Measurements from ENCODE around the gene CPZ. TPM values are rescaled to one million over a fixed set of nuclear protein-coding genes. Genes with fewer than 3 reads are reported as not detected.

Gene CPZ
- total RNA-seq, 1 donor from 2014 or later, result not detected

DNA sequence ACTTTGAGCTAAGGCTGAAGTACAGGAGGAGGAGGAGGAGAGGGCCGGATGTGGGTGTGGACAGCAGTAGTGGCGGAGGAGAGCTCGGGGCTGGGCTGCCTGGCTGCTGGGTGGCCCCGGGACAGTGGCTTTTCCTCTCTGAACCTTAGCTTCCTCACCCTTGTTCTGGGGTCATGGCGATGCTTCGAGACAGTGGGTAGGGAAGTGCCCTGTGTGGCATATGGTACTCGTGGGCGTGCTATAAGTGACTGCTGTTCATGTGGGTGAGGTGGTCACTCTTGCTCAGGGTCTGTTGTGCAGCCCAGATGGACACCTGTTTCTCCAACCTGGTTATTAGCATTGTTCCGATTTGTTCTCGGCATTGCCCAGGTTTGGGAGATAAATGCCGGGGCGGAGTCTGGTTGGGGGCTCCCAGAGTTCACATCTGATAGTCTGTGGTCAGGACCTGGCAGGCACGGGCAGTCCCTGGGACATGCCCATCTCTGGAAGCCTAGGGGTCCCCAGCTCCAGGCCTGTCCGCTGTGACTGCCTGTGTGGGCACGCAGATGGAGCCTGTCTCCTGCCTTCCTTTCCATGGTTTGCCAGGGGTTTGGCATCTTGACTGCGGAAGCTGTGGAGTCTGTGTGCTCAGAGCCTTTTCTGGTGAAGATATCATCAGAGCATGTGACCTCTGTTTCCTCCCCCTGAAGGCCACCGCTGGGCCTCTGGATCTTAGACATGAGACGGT lies 4.9 kb upstream of the CPZ start:
- Mint-ChIP-seq H3K27ac (ENCODE audit: unreplicated experiment) (no peak overlapping the region), H3K9me3 (no peaks in the 10 kb centered on the region), H3K4me1 (no peaks in the 10 kb centered on the region), H3K4me3 (no peak overlapping the region), H3K36me3 (ENCODE audit: low read depth) (no peaks in the 10 kb centered on the region), H3K27me3 (ENCODE audit: low read depth) (peaks cover 90% of the 10 kb centered on the region)
- no peak for TF ChIP-seq CTCF (conservative IDR thresholded peaks at IDR 0.05)
- DNase-seq (ENCODE audit: low read depth, low spot score), result no peak

GRCh38 chr4:8588196-8588470 lies 4.4 kb upstream of the CPZ start:
- Mint-ChIP-seq H3K27ac (ENCODE audit: unreplicated experiment) (no peak overlapping the region), H3K36me3 (ENCODE audit: low read depth) (no peaks in the 10 kb centered on the region), H3K4me3 (no peak overlapping the region), H3K9me3 (no peaks in the 10 kb centered on the region), H3K27me3 (ENCODE audit: low read depth) (peaks cover 90% of the 10 kb centered on the region), H3K4me1 (no peaks in the 10 kb centered on the region)
- TF ChIP-seq CTCF (conservative IDR thresholded peaks at IDR 0.05), result no peak
- no peak for DNase-seq (ENCODE audit: low read depth, low spot score)

DNA sequence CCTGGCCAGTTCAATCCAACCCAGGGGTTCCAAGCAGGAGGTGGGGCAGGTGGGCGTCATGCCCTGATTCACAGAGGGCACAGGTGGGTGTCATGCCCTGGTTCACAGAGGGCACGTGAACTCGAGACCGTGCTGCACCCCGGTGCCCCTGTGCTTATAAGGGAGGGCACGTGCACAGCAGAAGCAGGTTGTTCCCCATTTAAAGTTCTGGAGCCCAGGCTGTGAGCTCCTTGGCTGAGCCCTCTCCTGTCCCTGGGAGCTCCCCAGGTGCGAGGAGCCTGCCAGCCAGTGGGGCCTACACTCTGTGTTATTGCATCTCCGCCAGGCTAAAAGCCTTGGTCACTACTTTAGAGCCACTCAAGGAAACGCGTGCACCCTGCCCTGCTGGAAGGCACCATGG lies 3.2 kb upstream of the CPZ start:
- H3K4me3 Mint-ChIP-seq, result no peak overlapping the region
- H3K27ac Mint-ChIP-seq (ENCODE audit: unreplicated experiment), result no peak overlapping the region
- H3K27me3 Mint-ChIP-seq (ENCODE audit: low read depth), result peaks cover 92% of the 10 kb centered on the region
- H3K36me3 Mint-ChIP-seq (ENCODE audit: low read depth), result no peaks in the 10 kb centered on the region
- peaks cover 2% of the 10 kb centered on the region for H3K4me1 Mint-ChIP-seq
- no peak for TF ChIP-seq CTCF (conservative IDR thresholded peaks at IDR 0.05)
- no peak for DNase-seq (ENCODE audit: low read depth, low spot score)
- H3K9me3 Mint-ChIP-seq, result no peaks in the 10 kb centered on the region

DNA sequence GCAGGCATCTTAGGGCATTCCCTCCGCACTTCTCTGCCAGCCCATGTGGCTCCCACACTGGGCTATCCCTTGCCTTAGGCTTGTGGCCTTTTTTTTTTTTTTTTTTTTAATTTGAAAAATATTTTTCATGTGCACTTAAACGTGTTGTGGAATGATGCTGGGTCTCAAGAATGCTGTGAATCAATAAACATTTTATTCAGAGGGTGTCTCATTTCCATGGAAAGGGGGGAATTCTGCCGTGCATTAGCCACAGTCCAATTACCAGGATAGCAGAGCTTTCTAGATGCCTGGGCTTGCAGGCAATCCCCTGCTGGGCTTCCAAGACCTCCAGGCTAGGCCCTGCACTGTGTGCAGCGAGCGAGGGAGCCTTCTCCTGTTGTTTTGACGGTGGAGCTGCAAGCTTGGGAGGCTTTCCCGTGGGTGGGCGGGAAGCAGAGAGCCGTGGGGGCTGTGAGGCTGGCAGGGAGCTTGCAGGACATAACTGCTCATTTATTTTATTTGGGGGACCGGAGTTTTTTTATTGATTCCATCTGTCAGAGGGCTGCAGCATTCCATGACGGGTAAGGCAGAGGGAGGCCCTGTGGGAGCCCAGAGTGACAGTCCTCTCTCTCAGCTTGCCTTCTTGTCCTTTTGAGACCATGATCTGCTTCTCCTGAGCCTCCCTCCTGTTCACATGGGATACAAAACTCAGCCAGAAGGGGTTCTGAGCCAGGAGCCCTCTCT lies 2.6 kb upstream of the CPZ start:
- Mint-ChIP-seq H3K9me3 (no peaks in the 10 kb centered on the region), H3K27ac (ENCODE audit: unreplicated experiment) (no peak overlapping the region), H3K36me3 (ENCODE audit: low read depth) (no peaks in the 10 kb centered on the region), H3K27me3 (ENCODE audit: low read depth) (peaks cover 89% of the 10 kb centered on the region), H3K4me3 (no peak overlapping the region), H3K4me1 (peaks cover 4% of the 10 kb centered on the region)
- DNase-seq (ENCODE audit: low read depth, low spot score), result no peak
- no peak for TF ChIP-seq CTCF (conservative IDR thresholded peaks at IDR 0.05)

DNA sequence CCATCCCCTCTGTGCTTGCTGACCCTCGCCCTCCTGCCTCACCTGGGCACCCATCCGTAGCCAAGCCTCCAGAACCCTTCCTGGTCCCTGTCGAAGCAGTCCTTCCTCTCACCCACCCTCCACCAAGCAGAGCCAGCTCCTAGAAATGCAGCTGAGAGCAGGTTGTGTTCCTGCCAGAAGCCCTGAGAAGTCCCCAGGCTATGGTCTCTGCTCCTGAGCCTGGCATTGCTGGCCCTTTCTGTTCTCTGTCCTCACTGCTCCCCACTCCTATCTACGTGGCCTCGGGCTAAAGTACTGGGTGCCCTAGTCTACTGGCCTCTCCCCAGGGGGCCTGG lies 2.1 kb upstream of the CPZ start:
- no peak overlapping the region for H3K4me3 Mint-ChIP-seq
- no peak overlapping the region for H3K27ac Mint-ChIP-seq (ENCODE audit: unreplicated experiment)
- peaks cover 83% of the 10 kb centered on the region for H3K27me3 Mint-ChIP-seq (ENCODE audit: low read depth)

More for the DNA sequence above, 2.1 kb upstream of the CPZ start:
- Mint-ChIP-seq H3K9me3 (no peaks in the 10 kb centered on the region), H3K4me1 (peaks cover 4% of the 10 kb centered on the region), H3K36me3 (ENCODE audit: low read depth) (no peaks in the 10 kb centered on the region)
- no peak for DNase-seq (ENCODE audit: low read depth, low spot score)
- no peak for TF ChIP-seq CTCF (conservative IDR thresholded peaks at IDR 0.05)
